Thyroid gland (tissue), 4 donors: Measurements from ENCODE around the gene RBM39. TPM values are rescaled to one million over a fixed set of nuclear protein-coding genes. Genes with fewer than 3 reads are reported as not detected.

Source experiments
- DNase-seq, 2 donors: peaks; one replicate each; pipeline ENCODE4 v3.0.0-alpha.2; 2019
- H3K27ac ChIP-seq, 3 donors: fragments of 200-600 bp; sonication (generic); 1 replicate in 2 of 3; 2 replicates in 1 of 3; pipeline ENCODE4 v1.5.1; 2016 to 2019; ENCODE audit warnings: mild to moderate bottlenecking in 1 of 3, moderate library complexity in 1 of 3
- H3K27me3 ChIP-seq: fragments of 200-600 bp; sonication (generic); one replicate; pipeline ENCODE4 v1.5.1; 2019
- H3K36me3 ChIP-seq, 2 donors: fragments of 200-600 bp; sonication (generic); one replicate each; pipeline ENCODE4 v1.5.1; 2016 to 2019
- H3K4me1 ChIP-seq, 2 donors: fragments of 200-600 bp; sonication (generic); one replicate each; pipeline ENCODE4 v1.5.1; 2017 to 2019
- H3K4me3 ChIP-seq, 3 donors: fragments of 200-600 bp; sonication (generic); replicated peaks in 1 of 3; 1 replicate in 2 of 3; 2 replicates in 1 of 3; pipeline ENCODE4 v1.5.1; 2016; ENCODE audit warnings: mild to moderate bottlenecking in 1 of 3
- H3K9me3 ChIP-seq: fragments of 200-600 bp; sonication (generic); one replicate; pipeline ENCODE4 v1.5.1; 2017
- POLR2A ChIP-seq, 2 donors: fragments of 450-650 bp; IDR thresholded peaks; one replicate each; pipeline ENCODE4 v1.6.1; 2017; ENCODE audit warnings: antibody characterized with exemption in 2 of 2, mild to moderate bottlenecking in 2 of 2, moderate library complexity in 1 of 2
- WGBS, 2 donors: methylation state at CpG; one replicate each; pipeline ENCODE4 v1.1.5; 2017; 5-methylcytosine and 5-hydroxymethylcytosine counted together
- intact Hi-C: fragments of 100-400 bp; cut with DNase I; formaldehyde crosslinking; loops from one replicate; pipeline ENCODE4 v1.15.1; 2023
- total RNA-seq, 4 donors: library from RNA; depleted of rRNA; stranded (reverse); fragments of >200 nt; gene quantifications; one replicate each; pipeline ENCODE4 v1.2.3, GENCODE V29; 2016
- TF ChIP-seq, protein P1 (sequence below), 6 experiments: fragments of 200-600 bp in 3 of 6; fragments of 450-650 bp in 3 of 6; sonication (generic) in 3 of 6; IDR thresholded peaks; one replicate each; pipeline ENCODE4 v1.5.1; 2016 to 2019; ENCODE audit warnings: antibody characterized with exemption in 6 of 6, mild to moderate bottlenecking in 2 of 6, inconsistent platforms in 1 of 6, moderate library complexity in 1 of 6

RBM39 gene
- total RNA-seq, 4 donors from 2014 or later = 315 to 475 (median 368) TPM

GRCh38 chr20:35699957-35700624 is 42.0 kb downstream of the RBM39 start:
- no peaks in the 10 kb centered on the region for H3K9me3 ChIP-seq
- H3K4me1 ChIP-seq = peaks cover 4 to 19% of the 10 kb centered on the region in 2 donors
- H3K4me3 ChIP-seq = peak overlapping the region; percentile 66 to 88 (median 68)
- intact Hi-C loops = loop anchor here (10.0 kb wide), 1 partner anchor 235 kb away; no protein-coding TSS in a partner anchor
- no peak for TF ChIP-seq POLR2A (IDR thresholded peaks at IDR 0.05)
- TF ChIP-seq, protein P1, sequence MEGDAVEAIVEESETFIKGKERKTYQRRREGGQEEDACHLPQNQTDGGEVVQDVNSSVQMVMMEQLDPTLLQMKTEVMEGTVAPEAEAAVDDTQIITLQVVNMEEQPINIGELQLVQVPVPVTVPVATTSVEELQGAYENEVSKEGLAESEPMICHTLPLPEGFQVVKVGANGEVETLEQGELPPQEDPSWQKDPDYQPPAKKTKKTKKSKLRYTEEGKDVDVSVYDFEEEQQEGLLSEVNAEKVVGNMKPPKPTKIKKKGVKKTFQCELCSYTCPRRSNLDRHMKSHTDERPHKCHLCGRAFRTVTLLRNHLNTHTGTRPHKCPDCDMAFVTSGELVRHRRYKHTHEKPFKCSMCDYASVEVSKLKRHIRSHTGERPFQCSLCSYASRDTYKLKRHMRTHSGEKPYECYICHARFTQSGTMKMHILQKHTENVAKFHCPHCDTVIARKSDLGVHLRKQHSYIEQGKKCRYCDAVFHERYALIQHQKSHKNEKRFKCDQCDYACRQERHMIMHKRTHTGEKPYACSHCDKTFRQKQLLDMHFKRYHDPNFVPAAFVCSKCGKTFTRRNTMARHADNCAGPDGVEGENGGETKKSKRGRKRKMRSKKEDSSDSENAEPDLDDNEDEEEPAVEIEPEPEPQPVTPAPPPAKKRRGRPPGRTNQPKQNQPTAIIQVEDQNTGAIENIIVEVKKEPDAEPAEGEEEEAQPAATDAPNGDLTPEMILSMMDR (IDR thresholded peaks at IDR 0.05) = no peak
- H3K36me3 ChIP-seq = peaks cover 30 to 36% of the 10 kb centered on the region in 2 donors
- peak overlapping the region in 2 of 3 donors; percentile 78 to 85 for H3K27ac ChIP-seq
- 20 to 25% methylated on average over 6 of the region's 6 CpGs for WGBS, 2 donors
- H3K27me3 ChIP-seq = no peaks in the 10 kb centered on the region
- DNase-seq = no peak

- intact Hi-C loops = no loop called here
- H3K9me3 ChIP-seq = no peaks in the 10 kb centered on the region
- H3K4me3 ChIP-seq = peak within 1 kb of the TSS; percentile 66 to 88 (median 68)
- TF ChIP-seq, protein P1 (IDR thresholded peaks at IDR 0.05) = peak in 3 of 6 experiments; percentile 11 to 33 (median 30)
- TF ChIP-seq POLR2A (IDR thresholded peaks at IDR 0.05) = peak in 1 of 2 donors; percentile 67
- peak; percentile 84 to 86 for DNase-seq
- peaks cover 24 to 28% of the 10 kb centered on the region in 2 donors for H3K36me3 ChIP-seq
- H3K27me3 ChIP-seq = no peaks in the 10 kb centered on the region
- H3K27ac ChIP-seq = peak within 1 kb of the TSS; percentile 36 to 85 (median 78)
- 0% methylated on average over 37 to 45 of the region's 81 CpGs for WGBS, 2 donors
- peaks cover 4 to 19% of the 10 kb centered on the region in 2 donors for H3K4me1 ChIP-seq
Measured at GRCh38 chr20:35699127-35699956, 42.7 kb downstream of the RBM39 start, which contains the start of the genes NFS1 and ROMO1. Gene NFS1, minus strand, starts transcription at chr20:35699352. Its CDS starts 64 bp downstream, at chr20:35699288. Gene ROMO1, plus strand, starts transcription at chr20:35699405. Its CDS starts 228 bp downstream, at chr20:35699633.

DNA sequence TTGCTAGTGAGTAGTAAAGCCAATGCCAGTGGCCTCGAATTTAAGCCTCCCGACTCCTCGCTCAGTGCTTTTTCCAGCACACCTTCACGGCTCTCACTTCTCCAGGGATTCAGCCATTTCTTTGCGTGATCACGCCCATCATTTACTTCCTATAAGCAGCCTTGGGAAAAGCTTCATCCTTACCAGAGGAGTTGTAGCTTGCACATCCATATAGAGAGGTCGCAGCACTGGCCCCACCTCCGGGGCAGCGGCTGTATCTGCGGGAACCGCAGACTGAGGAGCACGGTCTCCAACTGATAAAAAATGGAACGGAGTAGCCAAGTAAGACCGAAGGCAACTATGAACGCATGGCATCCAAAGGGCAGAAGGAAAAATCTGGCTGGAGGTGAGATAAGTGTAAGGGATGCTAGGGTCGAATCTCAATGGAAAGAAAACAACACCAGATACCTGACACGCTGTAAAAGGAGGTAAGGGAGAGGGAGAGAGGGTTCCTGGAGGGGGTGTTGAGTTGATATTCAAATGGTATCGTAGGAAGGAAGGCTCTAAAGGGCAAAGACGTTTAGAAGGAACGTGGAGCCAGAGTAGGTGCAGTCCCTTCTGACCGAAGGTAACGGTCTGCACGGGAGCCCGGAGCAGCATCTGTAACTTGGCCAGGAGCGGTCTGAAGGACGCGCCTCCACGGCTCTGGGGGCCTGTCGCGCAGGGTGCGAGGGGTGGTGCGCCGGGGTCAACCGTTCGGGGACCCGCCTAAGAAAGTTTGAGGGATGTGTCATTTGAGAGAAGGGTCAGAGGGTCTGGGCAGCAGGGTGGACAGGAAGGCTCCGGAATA is 43.5 kb downstream of the RBM39 start:
- Histone ChIP-seq H3K27me3 (no peaks in the 10 kb centered on the region), H3K9me3 (no peaks in the 10 kb centered on the region), H3K36me3 (peaks cover 20 to 22% of the 10 kb centered on the region in 2 donors), H3K4me1 (peaks cover 4 to 19% of the 10 kb centered on the region in 2 donors), H3K4me3 (peak overlapping the region; percentile 66 to 88 (median 68)), H3K27ac (peak overlapping the region; percentile 36 to 85 (median 78))
- intact Hi-C loops = no loop called here
- no peak for DNase-seq
- no peak for TF ChIP-seq POLR2A (IDR thresholded peaks at IDR 0.05)
- TF ChIP-seq, protein P1 (IDR thresholded peaks at IDR 0.05) = no peak
- WGBS, 2 donors = 6 to 7% methylated on average over 36 to 37 of the region's 37 CpGs

GRCh38 chr20:35697696-35698297 is 44.3 kb downstream of the RBM39 start:
- Histone ChIP-seq H3K27me3 (no peaks in the 10 kb centered on the region), H3K36me3 (peaks cover 13 to 19% of the 10 kb centered on the region in 2 donors), H3K27ac (no peak overlapping the region), H3K4me1 (peaks cover 4 to 19% of the 10 kb centered on the region in 2 donors), H3K4me3 (no peak overlapping the region), H3K9me3 (no peaks in the 10 kb centered on the region)
- DNase-seq = no peak
- intact Hi-C loops = no loop called here
- TF ChIP-seq POLR2A (IDR thresholded peaks at IDR 0.05) = no peak
- TF ChIP-seq, protein P1 (IDR thresholded peaks at IDR 0.05) = no peak
- 70 to 78% methylated on average over 9 of the region's 9 CpGs for WGBS, 2 donors
